Activated CD4-positive, alpha-beta T cell treated with anti-CD3 and anti-CD28 coated beads, Interleukin-2, amount 10 ng/mL, durations not matched to agents 7 days and 5 days (primary cell): ENCODE results near the gene TAX1BP3. TPM values are rescaled to one million over a fixed set of nuclear protein-coding genes. Genes with fewer than 3 reads are reported as not detected.

Experiments
- CTCF ChIA-PET: fragments of 350-600 bp; sonication (Branson Sonifier 250); formaldehyde crosslinking; loops from one replicate; lab custom pipeline; 2021; ENCODE audit warnings: antibody characterized with exemption; lab: Charles Lee
- POLR2A ChIA-PET: fragments of 350-600 bp; sonication (Branson Sonifier 250); formaldehyde crosslinking; loops from one replicate; lab custom pipeline; 2021; ENCODE audit warnings: antibody characterized with exemption; lab: Charles Lee
- DNase-seq: peaks from one replicate; pipeline ENCODE4 v3.0.0-alpha.2; 2020
- H3K27ac Mint-ChIP-seq: one replicate; pipeline ENCODE4 v1.8.0; 2021; ENCODE audit warnings: mild to moderate bottlenecking, moderate library complexity, mixed read lengths
- H3K27me3 Mint-ChIP-seq: one replicate; pipeline ENCODE4 v1.8.0; 2021; ENCODE audit warnings: mixed read lengths
- H3K36me3 Mint-ChIP-seq: one replicate; pipeline ENCODE4 v1.8.0; 2021; ENCODE audit warnings: low read depth, mixed read lengths
- H3K4me1 Mint-ChIP-seq: one replicate; pipeline ENCODE4 v1.8.0; 2021; ENCODE audit warnings: mixed read lengths
- H3K4me3 Mint-ChIP-seq: one replicate; pipeline ENCODE4 v1.8.0; 2021; ENCODE audit warnings: mild to moderate bottlenecking, moderate library complexity, mixed read lengths
- H3K9me3 Mint-ChIP-seq: one replicate; pipeline ENCODE4 v1.8.0; 2021; ENCODE audit warnings: mixed read lengths
- total RNA-seq, 2 experiments: library from RNA; stranded (reverse); gene quantifications; one replicate each; pipeline ENCODE4 v1.2.3, GENCODE V29; 2021

TAX1BP3 gene
- total RNA-seq, 2 experiments from 2014 or later, result 17.4 to 18.4 TPM

- DNase-seq, result peak; percentile 55
- Mint-ChIP-seq H3K27ac (peak within 1 kb of the TSS; percentile 91), H3K4me1 (peaks cover 33% of the 10 kb centered on the region), H3K27me3 (no peaks in the 10 kb centered on the region), H3K36me3 (peaks cover under 1% of the 10 kb centered on the region), H3K9me3 (no peaks in the 10 kb centered on the region), H3K4me3 (peak within 1 kb of the TSS; percentile 85)
- ChIA-PET CTCF (interaction anchor here (0.9 to 4.0 kb wide), 6 partner anchors 13 to 42 kb away, joined by 3 to 21 read pairs (median 6); partner anchors contain the start of gene HASPIN), POLR2A (interaction anchor here (0.5 to 0.6 kb wide), 2 partner anchors 15 to 1627 kb away, joined by 3 read pairs; no protein-coding TSS in a partner anchor)
Observed at GRCh38 chr17:3695723-3696411, 27.5 kb upstream of the TAX1BP3 start, which contains the start of gene P2RX5. Gene P2RX5 (minus strand): TSS chr17:3696155. CDS start chr17:3696005, 150 bp downstream.

- ChIA-PET CTCF (interaction anchor here (1.1 to 4.0 kb wide), 7 partner anchors 13 to 43 kb away, joined by 3 to 21 read pairs (median 6); partner anchors contain the start of gene HASPIN), POLR2A (interaction anchor here (0.6 kb wide), 1 partner anchor 998 kb away, joined by 7 read pairs; no protein-coding TSS in a partner anchor)
- DNase-seq, result no peak
- Mint-ChIP-seq H3K4me3 (peak overlapping the region; percentile 85), H3K4me1 (peaks cover 33% of the 10 kb centered on the region), H3K27me3 (no peaks in the 10 kb centered on the region), H3K9me3 (no peaks in the 10 kb centered on the region), H3K36me3 (peaks cover 5% of the 10 kb centered on the region), H3K27ac (peak overlapping the region; percentile 79)
Observed at GRCh38 chr17:3695129-3695722, 26.8 kb upstream of the TAX1BP3 start.

- Mint-ChIP-seq H3K27ac (no peak overlapping the region), H3K27me3 (no peaks in the 10 kb centered on the region), H3K4me1 (peaks cover 31% of the 10 kb centered on the region), H3K9me3 (no peaks in the 10 kb centered on the region), H3K4me3 (peak overlapping the region; percentile 85), H3K36me3 (peaks cover 9% of the 10 kb centered on the region)
- ChIA-PET CTCF (interaction anchor here (0.8 to 4.0 kb wide), 5 partner anchors 11 to 44 kb away, joined by 3 to 21 read pairs (median 4); partner anchors contain the start of gene HASPIN), POLR2A (no interaction called here)
- peak; percentile 23 for DNase-seq
Observed at GRCh38 chr17:3693829-3694231, 25.5 kb upstream of the TAX1BP3 start.

- ChIA-PET POLR2A (no interaction called here), CTCF (interaction anchor here (4.0 kb wide), 1 partner anchor 45 kb away, joined by 21 read pairs; no protein-coding TSS in a partner anchor)
- Mint-ChIP-seq H3K36me3 (peaks cover 9% of the 10 kb centered on the region), H3K27me3 (no peaks in the 10 kb centered on the region), H3K9me3 (no peaks in the 10 kb centered on the region), H3K27ac (no peak overlapping the region), H3K4me1 (peaks cover 31% of the 10 kb centered on the region), H3K4me3 (no peak overlapping the region)
- no peak for DNase-seq
Observed at GRCh38 chr17:3693141-3693540, 24.8 kb upstream of the TAX1BP3 start.

GRCh38 chr17:3692346-3692745 is 24.0 kb upstream of the TAX1BP3 start:
- CTCF ChIA-PET, result interaction anchor here (0.6 to 1.0 kb wide), 3 partner anchors 10 to 1375 kb away, joined by 4 to 5 read pairs (median 5); no protein-coding TSS in a partner anchor
- Mint-ChIP-seq H3K36me3 (peaks cover 9% of the 10 kb centered on the region), H3K4me3 (no peak overlapping the region), H3K27ac (no peak overlapping the region), H3K27me3 (no peaks in the 10 kb centered on the region), H3K4me1 (peaks cover 26% of the 10 kb centered on the region), H3K9me3 (no peaks in the 10 kb centered on the region)
- POLR2A ChIA-PET, result no interaction called here
- DNase-seq, result no peak

- DNase-seq, result no peak
- CTCF ChIA-PET, result interaction anchor here (0.6 to 1.2 kb wide), 6 partner anchors 9 to 1375 kb away, joined by 3 to 5 read pairs (median 4); no protein-coding TSS in a partner anchor
- H3K4me3 Mint-ChIP-seq, result no peak overlapping the region
- H3K27me3 Mint-ChIP-seq, result no peaks in the 10 kb centered on the region
- no peaks in the 10 kb centered on the region for H3K9me3 Mint-ChIP-seq
- peaks cover 9% of the 10 kb centered on the region for H3K36me3 Mint-ChIP-seq
- H3K4me1 Mint-ChIP-seq, result peaks cover 23% of the 10 kb centered on the region
- H3K27ac Mint-ChIP-seq, result no peak overlapping the region
- POLR2A ChIA-PET, result no interaction called here
Observed at GRCh38 chr17:3691617-3692067, 23.3 kb upstream of the TAX1BP3 start.

GRCh38 chr17:3690094-3690715 is 21.8 kb upstream of the TAX1BP3 start:
- peaks cover 9% of the 10 kb centered on the region for H3K36me3 Mint-ChIP-seq
- no peaks in the 10 kb centered on the region for H3K27me3 Mint-ChIP-seq
- ChIA-PET CTCF (no interaction called here), POLR2A (no interaction called here)
- DNase-seq, result no peak
- H3K27ac Mint-ChIP-seq, result no peak overlapping the region
- H3K4me1 Mint-ChIP-seq, result peaks cover 19% of the 10 kb centered on the region
- H3K9me3 Mint-ChIP-seq, result no peaks in the 10 kb centered on the region
- H3K4me3 Mint-ChIP-seq, result no peak overlapping the region

GRCh38 chr17:3689262-3690093 is 21.1 kb upstream of the TAX1BP3 start:
- Mint-ChIP-seq H3K4me1 (peaks cover 16% of the 10 kb centered on the region), H3K4me3 (no peak overlapping the region), H3K27ac (peak overlapping the region; percentile 3), H3K9me3 (no peaks in the 10 kb centered on the region), H3K27me3 (no peaks in the 10 kb centered on the region), H3K36me3 (peaks cover 9% of the 10 kb centered on the region)
- ChIA-PET POLR2A (no interaction called here), CTCF (no interaction called here)
- no peak for DNase-seq

GRCh38 chr17:3688852-3689261 is 20.5 kb upstream of the TAX1BP3 start:
- no peaks in the 10 kb centered on the region for H3K27me3 Mint-ChIP-seq
- no peak overlapping the region for H3K4me3 Mint-ChIP-seq
- H3K9me3 Mint-ChIP-seq, result no peaks in the 10 kb centered on the region
- no peak for DNase-seq
- ChIA-PET CTCF (no interaction called here), POLR2A (no interaction called here)
- H3K27ac Mint-ChIP-seq, result no peak overlapping the region
- peaks cover 10% of the 10 kb centered on the region for H3K4me1 Mint-ChIP-seq
- H3K36me3 Mint-ChIP-seq, result peaks cover 9% of the 10 kb centered on the region

GRCh38 chr17:3688027-3688553 is 19.7 kb upstream of the TAX1BP3 start:
- POLR2A ChIA-PET, result no interaction called here
- CTCF ChIA-PET, result no interaction called here
- H3K27me3 Mint-ChIP-seq, result no peaks in the 10 kb centered on the region
- H3K27ac Mint-ChIP-seq, result no peak overlapping the region
- no peak overlapping the region for H3K4me3 Mint-ChIP-seq
- peaks cover 8% of the 10 kb centered on the region for H3K4me1 Mint-ChIP-seq
- peaks cover 10% of the 10 kb centered on the region for H3K36me3 Mint-ChIP-seq
- no peak for DNase-seq
- H3K9me3 Mint-ChIP-seq, result no peaks in the 10 kb centered on the region

GRCh38 chr17:3685174-3685573 is 16.8 kb upstream of the TAX1BP3 start:
- ChIA-PET CTCF (no interaction called here), POLR2A (no interaction called here)
- no peaks in the 10 kb centered on the region for H3K9me3 Mint-ChIP-seq
- peaks cover 19% of the 10 kb centered on the region for H3K36me3 Mint-ChIP-seq
- no peaks in the 10 kb centered on the region for H3K27me3 Mint-ChIP-seq
- no peak overlapping the region for H3K27ac Mint-ChIP-seq
- DNase-seq, result no peak
- no peak overlapping the region for H3K4me3 Mint-ChIP-seq
- peaks cover 22% of the 10 kb centered on the region for H3K4me1 Mint-ChIP-seq
